Psoas muscle (tissue), 8 donors: ENCODE results near the gene COL8A2. TPM values are rescaled to one million over a fixed set of nuclear protein-coding genes. Genes with fewer than 3 reads are reported as not detected.

Experiments used
- ATAC-seq, 4 donors: fragments of 200-7000 bp; cut with Tn5 transposase; one replicate each; pipeline ENCODE4 v1.9.1; 2020; ENCODE audit warnings: moderate library complexity in 3 of 4, mild to moderate bottlenecking in 2 of 4
- DNase-seq, 2 donors: peaks; one replicate each; pipeline ENCODE4 v3.0.0-alpha.2; 2020
- H3K27ac ChIP-seq: fragments of 200-600 bp; one replicate; pipeline ENCODE4 v1.8.0; 2022
- H3K27me3 ChIP-seq, 3 donors: fragments of 200-600 bp in 1 of 3; one replicate each; pipeline versions ENCODE4 v1.6.1 to v1.8.0; 2013 to 2022; ENCODE audit warnings: low read length in 2 of 3, mild to moderate bottlenecking in 2 of 3, moderate library complexity in 1 of 3; ENCODE audit not compliant: insufficient read depth in 3 of 3
- H3K36me3 ChIP-seq, 2 donors: fragments of 200-600 bp in 1 of 2; one replicate each; pipeline versions ENCODE4 v1.6.1 to v1.8.0; 2013 to 2022; ENCODE audit warnings: low read depth in 1 of 2, mild to moderate bottlenecking in 1 of 2, moderate library complexity in 1 of 2; ENCODE audit not compliant: insufficient read depth in 1 of 2
- H3K4me1 ChIP-seq: fragments of 200-600 bp; one replicate; pipeline ENCODE4 v1.8.0; 2022
- H3K4me3 ChIP-seq: fragments of 200-600 bp; one replicate; pipeline ENCODE4 v1.8.0; 2022; ENCODE audit warnings: mild to moderate bottlenecking
- H3K9me3 ChIP-seq: fragments of 200-600 bp; one replicate; pipeline ENCODE4 v1.8.0; 2022
- intact Hi-C, 2 donors: fragments of 100-400 bp; cut with DNase I; formaldehyde crosslinking; loops; one replicate each; pipeline versions ENCODE4 v1.11.0 to v1.14.2; 2022
- polyA plus RNA-seq, 3 donors: library from polyadenylated mRNA; stranded (reverse); fragments of 200-250 nt; gene quantifications; one replicate each; pipeline ENCODE4 v1.2.3, GENCODE V29; 2013
- total RNA-seq, 4 donors: library from RNA; stranded (reverse); fragmentation: NEBNext Ultra II Directional in 2 of 4; extraction: Animal tissue kit (Norgen Biotek cat#: 25700) in 2 of 4; gene quantifications; one replicate each; pipeline versions ENCODE4 v1.2.1 to v1.2.4, GENCODE V29; 2021 to 2023
- TF ChIP-seq, protein P1 (sequence below): fragments of 200-600 bp; IDR thresholded peaks from one replicate; pipeline ENCODE4 v1.8.0; 2022; ENCODE audit warnings: antibody characterized with exemption
- donor health status: healthy with polysubstance abuse.
- donor health status: DM: no; HTN: no; CAD: no; lungs with moderate emphysema.
- donor health status: Bipolar disorder and iron deficiency.
- donor health status: healthy.
- donor health status: DM: yes; HTN: yes; CAD: no.
- donor health status: DM: no; HTN: no; CAD: no.
- donor health status: DM: no; HTN: no; CAD: no.
- donor health status: DM: yes; HTN: yes; CAD: no.

Gene COL8A2
- total and polyA plus RNA-seq, 7 donors: 0.06 to 0.41 (median 0.15) TPM

GRCh38 chr1:36053978-36054377 is 71.0 kb downstream of the COL8A2 start:
- ATAC-seq: no peak
- DNase-seq: no peak
- H3K27ac ChIP-seq: no peak overlapping the region
- H3K9me3 ChIP-seq: no peaks in the 10 kb centered on the region
- intact Hi-C loops: loop anchor here in 1 of 2 donors (10.0 kb wide), 1 partner anchor 209 kb away; no protein-coding TSS in a partner anchor
- no peaks in the 10 kb centered on the region for H3K4me1 ChIP-seq
- no peaks in the 10 kb centered on the region for H3K27me3 ChIP-seq
- TF ChIP-seq, protein P1, sequence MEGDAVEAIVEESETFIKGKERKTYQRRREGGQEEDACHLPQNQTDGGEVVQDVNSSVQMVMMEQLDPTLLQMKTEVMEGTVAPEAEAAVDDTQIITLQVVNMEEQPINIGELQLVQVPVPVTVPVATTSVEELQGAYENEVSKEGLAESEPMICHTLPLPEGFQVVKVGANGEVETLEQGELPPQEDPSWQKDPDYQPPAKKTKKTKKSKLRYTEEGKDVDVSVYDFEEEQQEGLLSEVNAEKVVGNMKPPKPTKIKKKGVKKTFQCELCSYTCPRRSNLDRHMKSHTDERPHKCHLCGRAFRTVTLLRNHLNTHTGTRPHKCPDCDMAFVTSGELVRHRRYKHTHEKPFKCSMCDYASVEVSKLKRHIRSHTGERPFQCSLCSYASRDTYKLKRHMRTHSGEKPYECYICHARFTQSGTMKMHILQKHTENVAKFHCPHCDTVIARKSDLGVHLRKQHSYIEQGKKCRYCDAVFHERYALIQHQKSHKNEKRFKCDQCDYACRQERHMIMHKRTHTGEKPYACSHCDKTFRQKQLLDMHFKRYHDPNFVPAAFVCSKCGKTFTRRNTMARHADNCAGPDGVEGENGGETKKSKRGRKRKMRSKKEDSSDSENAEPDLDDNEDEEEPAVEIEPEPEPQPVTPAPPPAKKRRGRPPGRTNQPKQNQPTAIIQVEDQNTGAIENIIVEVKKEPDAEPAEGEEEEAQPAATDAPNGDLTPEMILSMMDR: no peak
- peaks cover 0 to 48% of the 10 kb centered on the region in 2 donors for H3K36me3 ChIP-seq
- no peak overlapping the region for H3K4me3 ChIP-seq

DNA sequence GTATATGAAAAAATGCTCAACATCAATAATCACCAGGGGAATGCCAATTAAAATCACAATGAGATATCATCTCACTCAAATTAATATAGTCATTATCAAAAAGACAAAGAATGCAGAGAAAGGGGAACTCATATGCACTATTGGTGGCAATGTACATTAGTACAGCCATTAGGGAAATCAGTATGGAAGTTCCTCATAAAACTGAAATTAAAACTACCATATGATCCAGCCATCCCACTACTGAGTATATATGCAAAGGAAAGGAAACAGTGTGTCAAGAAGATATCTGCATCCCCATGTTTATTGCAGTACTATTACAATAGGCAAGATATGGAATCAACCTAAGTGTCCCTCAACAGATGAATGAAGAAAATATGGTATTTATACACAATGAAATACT is 73.2 kb downstream of the COL8A2 start:
- DNase-seq (no peak), ATAC-seq (no peak)
- Histone ChIP-seq H3K27me3 (no peaks in the 10 kb centered on the region), H3K36me3 (peaks cover 0 to 54% of the 10 kb centered on the region in 2 donors), H3K4me3 (no peak overlapping the region), H3K27ac (no peak overlapping the region), H3K9me3 (no peaks in the 10 kb centered on the region), H3K4me1 (no peaks in the 10 kb centered on the region)
- TF ChIP-seq, protein P1: no peak
- intact Hi-C loops: loop anchor here in 1 of 2 donors (10.0 kb wide), 1 partner anchor 207 kb away; no protein-coding TSS in a partner anchor

Other genes starting within 250 kb of the COL8A2 start
- gene AGO1, start 242.0 kb downstream of the COL8A2 start, total RNA-seq: 10 to 100 TPM in 3 of 4 donors, 1 to 10 TPM in 1; 9.8 to 16.3 (median 12.8) TPM
- 1 to 10 TPM; 2.2 to 6.4 (median 2.4) TPM for gene AGO1, start 242.0 kb downstream of the COL8A2 start, polyA plus RNA-seq
- gene AGO3, start 194.1 kb downstream of the COL8A2 start, total RNA-seq: 10 to 100 TPM; 10.4 to 17.6 (median 17.1) TPM
- gene AGO3, start 194.1 kb downstream of the COL8A2 start, polyA plus RNA-seq: 1 to 10 TPM; 2.2 to 8.9 (median 6.9) TPM
- gene TEKT2, start 41.1 kb downstream of the COL8A2 start, total RNA-seq: not detected
- gene TEKT2, start 41.1 kb downstream of the COL8A2 start, polyA plus RNA-seq: under 1 TPM in 2 of 3 donors, not detected in 1; 0.03 to 0.04 TPM
- 10 to 100 TPM; 20.5 to 40.2 (median 28.8) TPM for gene ADPRS, start 36.3 kb downstream of the COL8A2 start, total RNA-seq
- gene ADPRS, start 36.3 kb downstream of the COL8A2 start, polyA plus RNA-seq: 10 to 100 TPM; 41.4 to 56.4 (median 45.3) TPM
- gene TRAPPC3, start 24.3 kb upstream of the COL8A2 start, total RNA-seq: 10 to 100 TPM; 34.8 to 44.4 (median 38.7) TPM
- gene TRAPPC3, start 24.3 kb upstream of the COL8A2 start, polyA plus RNA-seq: 10 to 100 TPM; 43.8 to 91.8 (median 73.0) TPM
- 100 to 1,000 TPM; 209 to 230 (median 215) TPM for gene MAP7D1, start 30.9 kb upstream of the COL8A2 start, total RNA-seq
- 100 to 1,000 TPM; 117 to 342 (median 165) TPM for gene MAP7D1, start 30.9 kb upstream of the COL8A2 start, polyA plus RNA-seq
- gene THRAP3, start 99.2 kb upstream of the COL8A2 start, total RNA-seq: 100 to 1,000 TPM in 3 of 4 donors, 10 to 100 TPM in 1; 96.6 to 159 (median 124) TPM
- gene THRAP3, start 99.2 kb upstream of the COL8A2 start, polyA plus RNA-seq: 10 to 100 TPM; 45.8 to 92.9 (median 80.3) TPM
- 1 to 10 TPM in 1 of 4 donors, under 1 TPM in 3; 0.69 to 1.1 (median 0.96) TPM for gene SH3D21, start 181.1 kb upstream of the COL8A2 start, total RNA-seq
- under 1 TPM; 0.36 to 0.88 (median 0.37) TPM for gene SH3D21, start 181.1 kb upstream of the COL8A2 start, polyA plus RNA-seq
- 1 to 10 TPM; 3.3 to 8.2 (median 5.6) TPM for gene EVA1B, start 198.4 kb upstream of the COL8A2 start, total RNA-seq
- gene EVA1B, start 198.4 kb upstream of the COL8A2 start, polyA plus RNA-seq: 10 to 100 TPM in 1 of 3 donors, 1 to 10 TPM in 2; 2.6 to 13.7 (median 6.9) TPM